Ishikawa (cell line): Measurements from ENCODE around the gene PTPRN2.

Source experiments
- CEBPB ChIP-seq: IDR thresholded peaks from 2 replicates; pipeline ENCODE4 v1.6.1; 2012
- CREB1 ChIP-seq: IDR thresholded peaks from 2 replicates; pipeline ENCODE4 v1.6.1; 2012; ENCODE audit warnings: low read depth
- EGR1 ChIP-seq: IDR thresholded peaks from 2 replicates; pipeline ENCODE4 v1.6.1; 2012
- NFIC ChIP-seq: IDR thresholded peaks from 2 replicates; pipeline ENCODE4 v1.6.1; 2012
- RAD21 ChIP-seq: IDR thresholded peaks from 2 replicates; pipeline ENCODE4 v1.6.1; 2012; ENCODE audit warnings: low read depth
- TAF1 ChIP-seq: IDR thresholded peaks from 2 replicates; pipeline ENCODE4 v1.6.1; 2012; ENCODE audit warnings: low read depth, mild to moderate bottlenecking
- TEAD4 ChIP-seq: IDR thresholded peaks from 2 replicates; pipeline ENCODE4 v1.6.1; 2012
- TF ChIP-seq, protein P1 (sequence below): IDR thresholded peaks from 2 replicates; pipeline ENCODE4 v1.6.1; 2012; ENCODE audit warnings: low read depth, mild to moderate bottlenecking

GRCh38 chr7:158487631-158488151 lies 99.9 kb downstream of the PTPRN2 start:
- TF ChIP-seq NFIC (no peak), CEBPB (no peak), RAD21 (no peak), EGR1 (no peak), CREB1 (no peak), TAF1 (no peak), TEAD4 (no peak)
- TF ChIP-seq, protein P1, sequence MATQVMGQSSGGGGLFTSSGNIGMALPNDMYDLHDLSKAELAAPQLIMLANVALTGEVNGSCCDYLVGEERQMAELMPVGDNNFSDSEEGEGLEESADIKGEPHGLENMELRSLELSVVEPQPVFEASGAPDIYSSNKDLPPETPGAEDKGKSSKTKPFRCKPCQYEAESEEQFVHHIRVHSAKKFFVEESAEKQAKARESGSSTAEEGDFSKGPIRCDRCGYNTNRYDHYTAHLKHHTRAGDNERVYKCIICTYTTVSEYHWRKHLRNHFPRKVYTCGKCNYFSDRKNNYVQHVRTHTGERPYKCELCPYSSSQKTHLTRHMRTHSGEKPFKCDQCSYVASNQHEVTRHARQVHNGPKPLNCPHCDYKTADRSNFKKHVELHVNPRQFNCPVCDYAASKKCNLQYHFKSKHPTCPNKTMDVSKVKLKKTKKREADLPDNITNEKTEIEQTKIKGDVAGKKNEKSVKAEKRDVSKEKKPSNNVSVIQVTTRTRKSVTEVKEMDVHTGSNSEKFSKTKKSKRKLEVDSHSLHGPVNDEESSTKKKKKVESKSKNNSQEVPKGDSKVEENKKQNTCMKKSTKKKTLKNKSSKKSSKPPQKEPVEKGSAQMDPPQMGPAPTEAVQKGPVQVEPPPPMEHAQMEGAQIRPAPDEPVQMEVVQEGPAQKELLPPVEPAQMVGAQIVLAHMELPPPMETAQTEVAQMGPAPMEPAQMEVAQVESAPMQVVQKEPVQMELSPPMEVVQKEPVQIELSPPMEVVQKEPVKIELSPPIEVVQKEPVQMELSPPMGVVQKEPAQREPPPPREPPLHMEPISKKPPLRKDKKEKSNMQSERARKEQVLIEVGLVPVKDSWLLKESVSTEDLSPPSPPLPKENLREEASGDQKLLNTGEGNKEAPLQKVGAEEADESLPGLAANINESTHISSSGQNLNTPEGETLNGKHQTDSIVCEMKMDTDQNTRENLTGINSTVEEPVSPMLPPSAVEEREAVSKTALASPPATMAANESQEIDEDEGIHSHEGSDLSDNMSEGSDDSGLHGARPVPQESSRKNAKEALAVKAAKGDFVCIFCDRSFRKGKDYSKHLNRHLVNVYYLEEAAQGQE: no peak
